ENCODE measurements around the gene TTC39A.

The TTC39A gene

GRCh38 chr1:51347398-51348146 lies 17.2 kb upstream of the TTC39A start:
- ChIA-PET POLR2A (no interaction called here), CTCF (no interaction called here)
- no peak for TF ChIP-seq NFRKB (IDR thresholded peaks at IDR 0.05)
- no peak for TF ChIP-seq TARDBP (IDR thresholded peaks at IDR 0.05)
- no peak for TF ChIP-seq FOXA1 (IDR thresholded peaks at IDR 0.05)
- no peak for TF ChIP-seq ELF4 (IDR thresholded peaks at IDR 0.05)
- no peak for TF ChIP-seq LEF1 (IDR thresholded peaks at IDR 0.05; ENCODE audit: borderline replicate concordance)
- TF ChIP-seq PKNOX1 (IDR thresholded peaks at IDR 0.05), result no peak
- no peak for TF ChIP-seq ZNF384 (IDR thresholded peaks at IDR 0.05)
- TF ChIP-seq ARNT (IDR thresholded peaks at IDR 0.05), result no peak
- TF ChIP-seq SP1 (IDR thresholded peaks at IDR 0.05), result no peak
- no peak for TF ChIP-seq FOXK2 (IDR thresholded peaks at IDR 0.05)
- no peak for TF ChIP-seq L3MBTL2 (conservative IDR thresholded peaks at IDR 0.05)
- TF ChIP-seq FOXM1 (IDR thresholded peaks at IDR 0.05; ENCODE audit: borderline replicate concordance), result no peak
- no peak for TF ChIP-seq BHLHE40 (IDR thresholded peaks at IDR 0.05; ENCODE audit: borderline replicate concordance)
- TF ChIP-seq SUZ12 (IDR thresholded peaks at IDR 0.05), result no peak
- no peak for TF ChIP-seq HDGF (IDR thresholded peaks at IDR 0.05; ENCODE audit: borderline replicate concordance)
- TF ChIP-seq CTBP1 (IDR thresholded peaks at IDR 0.05; ENCODE audit: borderline replicate concordance), result no peak
- no peak for DNase-seq (ENCODE audit: extremely low spot score)

GRCh38 chr1:51346086-51346942 lies 16.0 kb upstream of the TTC39A start:
- POLR2A ChIA-PET, result no interaction called here
- TF ChIP-seq FOXM1 (IDR thresholded peaks at IDR 0.05; ENCODE audit: borderline replicate concordance) (no peak), FOXK2 (IDR thresholded peaks at IDR 0.05) (no peak), BHLHE40 (IDR thresholded peaks at IDR 0.05; ENCODE audit: borderline replicate concordance) (no peak), NFRKB (IDR thresholded peaks at IDR 0.05) (no peak), ARNT (IDR thresholded peaks at IDR 0.05) (no peak), CTBP1 (IDR thresholded peaks at IDR 0.05; ENCODE audit: borderline replicate concordance) (no peak), HDGF (IDR thresholded peaks at IDR 0.05; ENCODE audit: borderline replicate concordance) (no peak), PKNOX1 (IDR thresholded peaks at IDR 0.05) (no peak), LEF1 (IDR thresholded peaks at IDR 0.05; ENCODE audit: borderline replicate concordance) (no peak), ZNF384 (IDR thresholded peaks at IDR 0.05) (no peak), SP1 (IDR thresholded peaks at IDR 0.05) (no peak), TARDBP (IDR thresholded peaks at IDR 0.05) (no peak), SUZ12 (IDR thresholded peaks at IDR 0.05) (no peak), L3MBTL2 (conservative IDR thresholded peaks at IDR 0.05) (no peak), ELF4 (IDR thresholded peaks at IDR 0.05) (no peak), FOXA1 (IDR thresholded peaks at IDR 0.05) (no peak)
- CTCF ChIA-PET, result no interaction called here
- no peak for DNase-seq (ENCODE audit: extremely low spot score)

GRCh38 chr1:51345300-51345687 lies 14.9 kb upstream of the TTC39A start:
- DNase-seq (ENCODE audit: extremely low spot score), result no peak
- POLR2A ChIA-PET, result no interaction called here
- CTCF ChIA-PET, result no interaction called here
- TF ChIP-seq CTBP1 (IDR thresholded peaks at IDR 0.05; ENCODE audit: borderline replicate concordance), result no peak
- TF ChIP-seq LEF1 (IDR thresholded peaks at IDR 0.05; ENCODE audit: borderline replicate concordance), result no peak
- no peak for TF ChIP-seq ZNF384 (IDR thresholded peaks at IDR 0.05)
- TF ChIP-seq HDGF (IDR thresholded peaks at IDR 0.05; ENCODE audit: borderline replicate concordance), result no peak
- TF ChIP-seq PKNOX1 (IDR thresholded peaks at IDR 0.05), result no peak
- no peak for TF ChIP-seq BHLHE40 (IDR thresholded peaks at IDR 0.05; ENCODE audit: borderline replicate concordance)
- no peak for TF ChIP-seq ARNT (IDR thresholded peaks at IDR 0.05)
- no peak for TF ChIP-seq TARDBP (IDR thresholded peaks at IDR 0.05)
- no peak for TF ChIP-seq SUZ12 (IDR thresholded peaks at IDR 0.05)
- no peak for TF ChIP-seq FOXA1 (IDR thresholded peaks at IDR 0.05)

GRCh38 chr1:51344602-51345299 lies 14.4 kb upstream of the TTC39A start:
- POLR2A ChIA-PET, result no interaction called here

More at GRCh38 chr1:51344602-51345299, 14.4 kb upstream of the TTC39A start:
- no peak for TF ChIP-seq PKNOX1 (IDR thresholded peaks at IDR 0.05)
- TF ChIP-seq TARDBP (IDR thresholded peaks at IDR 0.05), result no peak
- TF ChIP-seq LEF1 (IDR thresholded peaks at IDR 0.05; ENCODE audit: borderline replicate concordance), result no peak
- TF ChIP-seq FOXM1 (IDR thresholded peaks at IDR 0.05; ENCODE audit: borderline replicate concordance), result no peak
- no peak for TF ChIP-seq ELF4 (IDR thresholded peaks at IDR 0.05)
- no peak for TF ChIP-seq ZNF384 (IDR thresholded peaks at IDR 0.05)
- TF ChIP-seq CTBP1 (IDR thresholded peaks at IDR 0.05; ENCODE audit: borderline replicate concordance), result no peak
- no peak for TF ChIP-seq ARNT (IDR thresholded peaks at IDR 0.05)
- no peak for TF ChIP-seq L3MBTL2 (conservative IDR thresholded peaks at IDR 0.05)
- no peak for TF ChIP-seq SP1 (IDR thresholded peaks at IDR 0.05)
- no peak for TF ChIP-seq FOXA1 (IDR thresholded peaks at IDR 0.05)
- no peak for TF ChIP-seq NFRKB (IDR thresholded peaks at IDR 0.05)
- TF ChIP-seq BHLHE40 (IDR thresholded peaks at IDR 0.05; ENCODE audit: borderline replicate concordance), result no peak
- no peak for TF ChIP-seq HDGF (IDR thresholded peaks at IDR 0.05; ENCODE audit: borderline replicate concordance)
- TF ChIP-seq SUZ12 (IDR thresholded peaks at IDR 0.05), result no peak
- no peak for TF ChIP-seq FOXK2 (IDR thresholded peaks at IDR 0.05)
- DNase-seq (ENCODE audit: extremely low spot score), result no peak
- CTCF ChIA-PET, result no interaction called here

All from HEK293T (cell line).